NCI-H345 treated with DMSO at 0.1 percent for 48 hours (cell line): ENCODE measurements around the gene VCX2.
"Not testable (repeated sequence)": the region's sequence is repeated elsewhere in the genome, so short reads cannot be mapped to it uniquely, and the experiment has no call there.

Experiments
- DNase-seq: peaks from one replicate; lab custom pipeline; 2025; ENCODE audit not compliant: unreplicated experiment; lab: John Stamatoyannopoulos, UW

The VCX2 gene

GRCh38 chrX:8171169-8171568 lies at the start of gene VCX2:
Gene VCX2 (minus strand): TSS chrX:8171267. CDS start chrX:8170643, 624 bp downstream.
- DNase-seq: not testable (repeated sequence)

DNA sequence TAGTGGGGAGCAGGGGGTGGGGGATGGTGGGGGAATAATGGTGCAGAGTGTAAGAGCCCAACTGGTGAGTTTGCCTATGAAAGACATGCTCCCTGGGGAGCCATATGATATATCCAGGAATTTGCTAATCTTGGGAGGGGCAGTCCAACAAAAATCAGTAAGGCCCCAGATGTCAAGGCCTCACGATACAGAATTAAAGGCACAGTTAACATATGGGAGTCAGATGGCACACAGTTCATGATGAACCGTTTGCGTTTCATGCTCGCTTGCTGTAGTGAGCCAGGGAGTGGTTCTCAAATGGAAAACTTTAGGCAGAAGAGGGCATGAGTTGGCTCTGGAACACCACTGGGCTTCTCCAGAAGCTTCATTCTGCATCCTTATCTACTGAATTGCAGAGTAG lies 33.9 kb upstream of the VCX2 start:
- no peak for DNase-seq

DNA sequence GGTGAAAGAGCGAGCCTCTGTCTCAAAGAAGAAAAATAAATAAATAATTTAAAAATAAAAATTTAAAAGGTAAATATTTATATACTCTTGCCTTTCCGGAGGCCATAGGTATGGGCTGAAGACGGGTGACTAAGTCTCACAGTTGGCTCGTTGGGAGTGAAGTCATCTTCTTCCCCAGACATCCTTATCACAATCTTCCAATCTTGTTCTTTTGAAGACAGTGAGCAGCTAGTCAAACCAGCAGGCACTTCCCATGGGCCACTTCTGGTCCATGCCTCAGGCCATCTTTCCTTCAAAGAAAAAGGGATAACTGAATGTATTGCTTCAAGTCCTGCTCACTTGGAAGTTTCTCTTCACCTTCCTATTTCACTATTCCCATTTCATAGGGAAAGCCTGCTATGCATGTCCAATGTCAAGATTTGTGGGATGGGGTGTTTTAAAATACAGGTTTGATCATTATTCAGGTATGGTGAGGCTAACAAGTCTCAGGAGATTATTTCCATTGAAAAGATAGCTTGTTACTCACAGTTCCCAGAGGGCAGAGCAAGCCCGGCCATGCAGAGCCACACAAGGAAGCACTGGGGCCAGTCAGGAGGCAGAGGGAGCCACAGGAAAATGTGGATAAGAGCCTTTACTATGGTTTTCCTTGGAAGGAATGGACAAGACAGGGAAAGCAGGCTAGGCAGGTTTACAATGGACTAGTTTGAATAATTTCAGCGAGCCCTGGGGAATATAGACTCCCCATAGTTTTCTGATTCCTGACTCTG lies 33.3 kb upstream of the VCX2 start:
- no peak for DNase-seq

- DNase-seq: no peak
Observed at GRCh38 chrX:8201896-8202331, 30.8 kb upstream of the VCX2 start.

DNA sequence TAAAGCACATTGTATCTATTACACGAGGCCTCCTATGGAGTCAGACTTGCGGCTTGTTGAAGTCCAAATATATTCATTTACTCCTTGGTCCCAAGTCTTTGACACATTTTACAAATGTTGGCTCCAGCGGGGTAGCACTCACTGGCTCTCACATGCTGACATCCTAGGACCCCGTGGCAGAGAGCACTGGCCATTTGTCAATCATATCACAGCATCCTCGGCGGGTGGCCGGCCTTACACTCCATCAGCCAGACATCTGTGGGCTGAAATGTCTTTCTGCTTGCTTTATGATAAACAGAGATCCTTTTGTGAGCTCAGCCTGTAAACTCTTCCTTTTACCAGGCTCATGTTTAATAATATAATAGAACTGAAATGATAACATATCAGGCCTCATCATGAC lies 25.7 kb upstream of the VCX2 start:
- no peak for DNase-seq

- no peak for DNase-seq
Observed at GRCh38 chrX:8194216-8194615, 23.1 kb upstream of the VCX2 start.

GRCh38 chrX:8192276-8192675 lies 21.2 kb upstream of the VCX2 start:
- DNase-seq: no peak

DNA sequence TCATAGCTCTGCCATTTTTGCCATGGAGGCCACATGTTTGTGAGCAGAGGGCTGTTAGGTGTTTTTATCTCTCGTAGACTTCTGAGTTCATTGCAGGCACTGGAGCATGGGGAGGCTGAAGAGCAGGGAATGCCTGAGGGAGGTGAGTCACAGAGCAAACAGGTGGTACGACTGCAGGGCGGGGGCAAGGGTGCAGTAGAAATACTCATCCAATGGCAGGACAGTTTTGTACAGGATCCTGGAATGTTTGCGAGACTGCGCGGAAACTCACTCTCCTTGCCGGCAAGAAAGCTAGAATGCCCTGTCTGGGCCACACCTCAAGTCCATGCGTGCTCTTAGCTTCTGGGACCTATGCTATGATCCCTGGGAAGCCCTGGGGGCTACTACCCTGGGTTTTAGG lies 20.0 kb upstream of the VCX2 start:
- no peak for DNase-seq

DNA sequence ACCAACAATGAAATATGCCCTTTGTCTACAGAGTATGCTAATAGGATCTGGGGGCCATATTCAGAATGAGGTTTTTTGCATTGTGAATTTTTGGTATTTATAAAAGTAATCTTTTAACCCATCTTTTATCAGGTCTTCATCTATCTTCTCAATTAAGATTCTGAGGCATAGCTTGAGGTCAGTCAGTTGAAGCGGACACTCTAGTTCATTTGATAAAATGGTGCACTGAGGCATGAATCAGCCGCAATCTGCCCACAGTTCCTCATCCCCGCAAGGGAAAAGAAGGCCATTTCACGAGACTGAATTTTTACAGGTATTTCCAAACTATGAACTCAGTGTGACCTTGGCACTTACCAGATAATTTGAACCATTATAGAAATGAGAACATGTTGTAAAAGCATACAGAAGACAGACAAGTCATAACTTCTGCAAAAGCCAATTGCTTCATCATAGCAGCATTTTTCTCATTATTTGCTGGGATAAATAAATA lies 19.3 kb upstream of the VCX2 start:
- no peak for DNase-seq

- DNase-seq: no peak
Observed at GRCh38 chrX:8189096-8189830, 18.2 kb upstream of the VCX2 start.

- DNase-seq: no peak
Observed at GRCh38 chrX:8183346-8183745, 12.3 kb upstream of the VCX2 start.

DNA sequence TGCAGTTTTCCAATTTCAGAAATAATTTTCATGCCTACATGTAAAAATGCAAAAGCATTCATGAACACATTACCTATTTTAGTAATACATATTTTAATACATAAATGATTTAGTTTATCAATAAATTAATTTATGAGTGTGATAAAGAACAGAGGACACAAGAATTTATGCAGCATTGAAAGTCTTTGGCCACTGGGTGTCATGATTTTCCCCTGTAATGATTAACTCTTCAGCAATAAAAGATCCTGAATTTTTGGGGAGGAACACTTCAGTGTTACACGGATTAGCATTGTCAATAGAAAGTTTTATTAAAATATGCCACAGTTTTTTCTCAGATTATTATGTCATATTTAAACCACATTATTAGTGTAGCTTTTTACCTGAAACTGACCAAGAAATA lies 8.6 kb upstream of the VCX2 start:
- DNase-seq: no peak

DNA sequence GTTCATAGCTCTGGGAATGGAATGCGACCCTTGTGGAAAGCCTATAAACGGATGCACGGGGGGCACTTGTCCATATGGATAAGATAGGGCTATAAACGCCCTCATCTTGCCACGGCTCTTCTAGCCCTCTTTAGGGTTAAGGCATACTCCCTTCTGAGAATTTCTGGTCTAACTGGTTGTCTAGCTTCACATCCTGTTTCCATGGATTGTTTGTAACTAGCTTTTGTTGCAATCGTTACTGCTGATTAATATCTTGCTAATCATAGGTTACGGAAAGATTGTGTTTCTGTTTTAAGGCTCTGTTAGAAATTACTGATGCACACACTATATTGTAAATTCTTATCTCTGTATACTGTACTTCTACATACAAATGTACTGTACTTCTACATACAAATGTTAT lies 17.1 kb downstream of the VCX2 start:
- DNase-seq: not testable (repeated sequence)

- no peak for DNase-seq
Observed at GRCh38 chrX:8147226-8147625, 23.8 kb downstream of the VCX2 start.

DNA sequence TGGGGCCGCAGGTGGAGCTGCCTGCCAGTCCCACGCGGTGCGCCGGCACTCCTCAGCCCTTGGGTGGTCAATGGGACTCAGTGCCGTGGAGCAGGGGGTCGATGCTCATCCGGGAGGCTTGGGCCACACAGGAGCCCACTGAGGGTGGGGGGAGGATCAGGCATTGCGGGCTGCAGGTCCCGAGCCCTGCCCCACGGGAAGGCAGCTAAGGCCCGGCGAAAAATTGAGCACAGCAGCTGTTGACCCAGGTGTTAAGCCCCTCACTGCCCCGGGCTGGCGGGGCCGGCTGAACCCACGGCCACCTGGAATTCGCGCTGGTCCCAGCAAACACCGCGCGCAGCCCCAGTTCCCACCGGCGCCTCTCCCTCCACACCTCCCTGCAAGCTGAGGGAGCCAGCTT lies 26.1 kb downstream of the VCX2 start:
- DNase-seq: no peak

- DNase-seq: no peak
Observed at GRCh38 chrX:8141896-8142295, 29.2 kb downstream of the VCX2 start.

- no peak for DNase-seq
Observed at GRCh38 chrX:8140986-8141744, 29.9 kb downstream of the VCX2 start.

DNA sequence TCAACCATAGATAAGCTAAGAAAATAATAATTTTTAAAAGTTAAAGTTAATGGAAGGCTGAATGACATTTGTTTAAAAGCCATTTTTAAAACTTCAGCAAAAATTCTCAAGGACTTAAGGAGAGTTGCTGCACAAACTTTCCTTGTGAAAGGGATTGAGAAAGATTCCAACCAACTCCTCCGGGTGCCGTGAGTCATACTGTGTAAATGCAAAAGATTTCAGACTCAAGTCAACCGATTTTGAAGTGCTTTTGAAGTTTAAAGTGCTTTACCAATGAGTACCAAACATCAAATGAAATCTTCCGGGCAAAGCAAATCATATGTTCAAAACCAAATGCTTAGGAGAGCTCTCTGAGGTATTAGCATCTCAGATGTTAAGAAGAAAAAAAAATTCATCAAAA lies 31.4 kb downstream of the VCX2 start:
- DNase-seq: no peak

DNA sequence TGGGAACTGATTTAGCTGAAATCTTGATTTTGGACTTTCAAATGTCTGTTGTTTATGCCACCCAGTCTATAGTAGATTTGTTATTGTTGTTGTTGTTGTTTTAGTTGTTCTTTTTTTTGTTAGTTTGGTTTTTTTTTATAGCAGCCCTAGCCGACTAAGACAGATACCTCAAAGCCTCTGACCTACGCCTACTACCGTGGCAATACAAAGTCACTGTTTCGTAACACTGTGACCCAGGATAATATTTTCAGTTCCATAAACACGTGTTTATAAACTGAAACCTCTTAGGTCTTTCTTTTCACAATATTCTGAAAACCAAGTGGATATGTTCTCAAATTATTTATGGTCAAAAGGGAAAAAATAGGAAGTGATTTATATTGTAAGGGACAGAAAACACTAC lies 32.8 kb downstream of the VCX2 start:
- no peak for DNase-seq

DNA sequence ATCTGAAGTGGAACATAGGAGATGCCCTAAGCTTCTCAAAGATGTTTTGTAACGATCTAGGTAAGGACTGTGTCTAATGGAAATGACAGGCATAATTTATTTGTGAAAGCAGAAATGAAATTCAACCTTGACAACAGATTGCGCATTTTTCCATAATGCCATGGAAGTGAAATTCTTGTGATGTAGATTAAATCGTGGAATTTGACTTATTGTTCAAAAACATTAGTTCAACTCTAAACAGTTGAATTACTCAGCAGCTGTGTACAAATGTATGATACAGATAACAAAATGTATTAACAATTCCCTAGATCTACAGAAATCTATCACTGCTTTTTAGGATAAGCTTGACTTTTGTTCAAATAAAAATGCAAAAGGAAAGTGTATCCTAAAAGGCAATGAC lies 44.4 kb downstream of the VCX2 start:
- DNase-seq: no peak

DNA sequence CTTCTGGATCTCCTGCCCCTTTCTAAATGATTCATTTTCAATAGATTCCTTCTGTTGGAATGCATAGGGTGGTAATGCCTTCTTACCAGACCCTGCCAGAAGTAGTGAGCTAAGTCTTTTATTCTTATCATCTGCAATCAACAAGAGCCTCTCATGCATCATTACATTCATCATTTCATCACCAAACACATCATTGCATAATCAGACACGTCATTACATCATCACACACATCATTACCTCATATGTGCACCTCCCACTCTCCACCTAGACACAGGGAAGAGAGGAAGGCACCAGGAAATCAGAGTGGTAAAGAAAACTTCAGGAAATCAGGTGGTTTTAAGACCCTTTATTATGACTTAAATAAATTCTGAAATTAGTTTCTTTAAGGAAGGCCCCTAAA lies 45.0 kb downstream of the VCX2 start:
- DNase-seq: no peak

DNA sequence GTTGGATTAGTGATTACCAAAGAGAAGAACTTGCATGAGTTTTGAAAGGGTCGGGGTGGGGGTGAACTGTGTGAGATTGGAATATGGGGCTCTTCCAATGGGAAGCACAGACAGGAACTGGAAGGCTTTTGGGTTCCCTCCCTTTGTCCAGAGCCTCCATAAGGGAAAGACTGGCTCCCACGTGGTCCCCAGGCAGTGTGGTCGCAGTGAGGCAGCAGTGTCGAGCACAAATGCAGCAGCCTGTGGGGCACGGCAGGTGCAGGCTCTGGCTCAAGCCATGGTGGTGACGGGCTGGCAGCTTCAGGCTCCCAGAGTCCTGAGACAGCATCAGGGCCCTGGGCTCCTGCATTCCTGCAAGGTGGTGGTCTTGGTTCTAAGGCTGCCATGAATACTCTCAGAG lies 45.5 kb downstream of the VCX2 start:
- no peak for DNase-seq
